GM08714 (cell line): Measurements from ENCODE around the gene IRS1.

ENCODE experiments used
- H3K4me3 ChIP-seq: fragments of 200-500 bp; sonication (Bioruptor generic); 2 replicates; pipeline ENCODE4 v1.5.1; 2014; ENCODE audit warnings: mild to moderate bottlenecking, low read length, inconsistent platforms
- ZNF274 ChIP-seq: IDR thresholded peaks from 2 replicates; pipeline ENCODE4 v1.6.1; 2012; ENCODE audit warnings: mild to moderate bottlenecking, low read depth, low read length

Gene IRS1

DNA sequence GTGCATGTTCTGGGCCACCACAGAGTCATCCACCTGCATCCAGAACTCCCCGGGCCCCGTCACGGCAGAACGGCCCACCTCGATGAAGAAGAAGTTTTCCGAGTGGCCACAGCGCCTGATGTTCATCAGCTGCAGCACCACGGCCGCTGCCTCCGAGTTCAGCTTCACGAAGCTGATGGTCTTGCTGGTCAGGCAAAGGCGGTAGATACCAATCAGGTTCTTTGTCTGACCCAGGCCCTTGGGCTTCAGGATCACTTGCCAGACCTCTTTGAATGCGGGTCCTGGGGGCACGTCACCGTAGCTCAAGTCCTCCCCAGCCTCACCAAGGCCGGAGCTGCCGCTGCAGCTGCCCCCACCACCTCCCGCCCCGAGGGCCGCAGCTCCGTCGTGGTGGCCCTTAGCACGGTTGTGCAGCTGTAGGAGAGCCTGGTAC, 1.6 kb downstream of the IRS1 start:
- no peak for TF ChIP-seq ZNF274
- H3K4me3 ChIP-seq, result peak overlapping the region; percentile 67; the same call in 1 of the 2 replicates

DNA sequence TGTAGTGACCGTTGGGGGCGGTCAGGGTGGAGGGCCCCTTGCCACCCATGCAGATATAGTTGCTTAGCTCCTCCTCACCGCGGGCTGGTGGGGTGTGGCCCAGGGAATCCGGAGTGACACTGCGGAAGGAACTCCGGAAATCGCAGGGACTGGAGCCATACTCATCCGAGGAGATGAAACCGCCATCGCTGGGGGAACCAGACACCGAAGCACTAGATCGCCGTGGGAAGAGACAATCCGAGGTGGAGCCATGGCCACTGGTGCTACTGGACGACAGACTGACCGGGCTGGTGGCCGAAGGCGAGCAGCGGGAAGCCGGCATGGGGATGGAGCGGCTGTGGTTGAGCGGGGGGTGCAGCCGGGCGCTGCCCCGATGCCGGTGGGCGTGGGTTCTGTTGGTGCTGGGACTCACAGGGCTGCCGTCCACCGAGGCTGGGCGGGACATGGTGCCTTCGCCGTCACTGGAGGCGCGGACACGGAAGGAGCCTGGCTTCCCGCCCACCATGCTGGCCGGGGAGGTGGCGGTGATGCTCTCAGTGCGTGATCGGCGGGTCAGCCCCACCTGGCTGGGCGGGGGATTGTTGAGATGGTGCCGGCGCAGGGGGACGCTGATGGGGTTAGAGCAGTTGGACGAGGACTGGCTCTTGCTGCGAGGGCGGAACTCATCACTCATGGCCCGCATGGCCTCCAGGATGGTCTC, 2.2 kb downstream of the IRS1 start:
- no peak for TF ChIP-seq ZNF274
- no peak overlapping the region for H3K4me3 ChIP-seq

DNA sequence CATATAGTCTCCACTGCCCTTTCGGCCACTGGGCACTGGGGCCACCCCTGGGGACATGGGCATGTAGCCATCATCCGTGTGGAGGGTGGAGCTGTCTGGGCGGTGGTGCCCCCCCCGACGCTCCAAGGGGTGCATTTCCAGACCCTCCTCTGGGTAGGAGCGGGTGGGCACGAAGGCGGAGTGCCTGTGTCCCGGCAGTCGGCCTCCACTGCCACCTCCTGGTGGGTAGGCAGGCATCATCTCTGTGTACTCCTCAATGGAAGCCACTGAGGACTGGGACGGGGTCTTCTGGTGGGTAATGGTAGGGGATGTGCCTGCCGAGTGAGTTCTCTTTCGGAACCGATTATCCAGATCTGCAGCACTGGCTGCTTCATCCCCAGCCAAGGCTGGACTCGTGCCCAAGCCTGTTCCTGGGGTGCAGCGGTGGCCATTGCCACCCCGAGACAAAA, 2.8 kb downstream of the IRS1 start:
- H3K4me3 ChIP-seq, result no peak overlapping the region
- no peak for TF ChIP-seq ZNF274

DNA sequence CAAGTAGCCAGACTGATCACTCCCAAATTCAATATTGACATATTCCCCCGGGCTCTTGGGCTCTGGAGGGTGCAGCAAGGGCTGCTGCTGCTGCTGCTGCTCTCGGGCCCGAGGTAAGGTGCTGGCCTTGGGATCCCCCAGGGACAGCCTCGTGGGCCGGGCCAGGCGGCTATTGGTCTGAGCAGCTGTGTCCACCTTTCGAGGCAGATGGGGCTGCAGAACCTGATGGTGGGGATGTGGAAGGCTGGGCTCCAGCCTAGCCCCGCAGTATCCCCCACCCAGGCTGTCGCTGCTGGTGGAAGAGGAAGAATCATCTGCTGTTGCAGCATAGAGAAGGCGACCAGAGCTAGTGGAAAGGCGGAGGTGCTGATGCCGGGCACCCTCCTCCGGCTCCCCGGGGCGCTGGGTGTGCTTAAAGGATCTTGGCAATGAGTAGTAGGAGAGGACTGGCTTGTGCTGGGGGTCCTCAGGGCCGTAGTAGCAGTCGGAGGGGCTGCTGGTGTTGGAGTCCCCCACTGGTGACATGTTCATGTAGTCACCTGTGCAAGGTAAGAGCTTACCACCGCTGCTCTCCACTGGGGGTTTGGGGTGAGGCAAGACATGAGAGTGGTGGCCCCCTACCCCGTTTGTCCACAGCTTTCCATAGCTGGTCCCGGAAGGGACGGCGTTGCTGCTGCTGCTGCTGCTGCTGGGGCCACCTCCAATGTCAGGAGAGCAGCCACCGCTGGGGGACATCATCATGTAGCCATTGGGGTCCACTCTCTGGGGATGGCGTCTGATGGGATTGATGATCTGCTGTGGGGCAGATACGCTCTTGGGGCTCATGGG, 3.4 kb downstream of the IRS1 start:
- TF ChIP-seq ZNF274, result no peak
- H3K4me3 ChIP-seq, result no peak overlapping the region

GRCh38 chr2:226795281-226796011, 4.2 kb downstream of the IRS1 start:
- H3K4me3 ChIP-seq, result no peak overlapping the region
- no peak for TF ChIP-seq ZNF274

DNA sequence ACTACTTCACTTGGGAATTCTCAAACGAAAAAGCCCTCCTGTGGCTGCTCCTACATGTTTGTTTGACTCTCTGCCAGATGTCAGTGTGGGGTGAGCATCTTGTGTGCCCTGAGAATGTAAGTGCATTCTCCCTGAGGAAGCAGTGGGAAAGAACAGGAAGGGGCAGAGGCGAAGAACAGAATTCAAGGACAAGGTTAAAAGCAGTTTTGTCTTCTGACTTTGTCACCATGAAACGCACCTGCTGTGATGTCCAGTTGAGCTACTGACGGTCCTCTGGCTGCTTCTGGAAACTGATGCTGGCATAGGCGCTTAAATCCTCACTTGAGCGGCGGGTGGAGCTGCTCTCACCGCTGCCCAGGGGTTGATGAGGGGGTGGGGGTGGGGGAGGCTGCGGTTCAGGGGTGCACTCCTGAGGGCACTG, 4.9 kb downstream of the IRS1 start:
- H3K4me3 ChIP-seq, result no peak overlapping the region
- TF ChIP-seq ZNF274, result no peak

- no peak overlapping the region; the same call in 1 of the 2 replicates for H3K4me3 ChIP-seq
- TF ChIP-seq ZNF274, result no peak
These were observed 5.4 kb downstream of the IRS1 start for GRCh38 chr2:226794196-226794661.

DNA sequence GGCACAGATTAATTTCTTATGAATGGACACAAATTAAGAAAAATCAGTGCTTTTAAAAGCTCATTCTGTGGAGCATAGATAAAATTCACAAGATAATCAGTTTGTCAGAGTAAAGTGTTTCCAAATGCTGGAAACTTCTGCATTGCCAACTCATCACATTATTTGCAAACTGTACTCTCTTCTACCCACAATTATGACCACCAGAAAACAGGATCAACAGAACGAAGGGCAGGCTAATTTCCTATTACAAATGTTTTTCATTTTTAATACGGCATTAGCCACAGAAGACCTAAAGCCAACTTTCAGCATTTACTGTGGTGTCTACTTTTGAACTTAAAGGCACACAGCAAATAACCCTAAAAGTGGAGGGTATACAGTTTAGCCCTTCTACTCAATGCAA, 6.0 kb downstream of the IRS1 start:
- no peak overlapping the region for H3K4me3 ChIP-seq
- no peak for TF ChIP-seq ZNF274

DNA sequence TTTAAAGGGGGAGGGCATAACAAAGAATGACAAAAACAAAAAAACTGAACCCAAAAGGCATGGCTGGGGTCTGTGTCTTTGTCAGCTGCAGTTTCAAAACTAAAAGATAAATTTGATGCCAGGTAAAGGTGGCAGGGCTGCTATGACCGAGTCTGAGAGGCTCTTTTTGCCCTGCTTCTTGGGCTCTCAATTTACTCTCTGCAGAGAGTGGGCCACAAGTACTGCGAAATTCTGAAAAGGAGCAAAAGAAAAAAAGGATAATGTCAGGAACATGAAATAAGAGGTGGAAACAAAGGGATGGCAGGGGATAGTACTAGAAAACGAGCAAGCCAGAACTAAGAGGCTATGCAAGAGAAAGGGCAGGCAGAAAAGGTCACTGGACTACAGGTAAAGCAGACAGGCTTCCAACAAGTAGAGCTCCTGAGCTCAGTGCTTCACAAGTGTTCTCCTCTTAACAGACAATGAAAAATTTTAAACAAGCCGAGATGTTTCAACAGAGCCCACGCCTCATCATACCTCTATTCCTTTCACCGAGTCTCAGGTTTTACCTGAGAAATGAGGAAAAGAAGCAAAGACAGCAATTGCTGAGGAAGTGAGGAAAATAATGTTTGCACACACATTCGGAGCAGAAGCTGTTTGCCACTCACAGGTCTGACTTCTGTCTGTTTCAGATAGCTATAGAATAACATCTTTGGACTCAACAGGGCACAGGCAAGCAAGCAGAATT, 7.3 kb downstream of the IRS1 start:
- no peak for TF ChIP-seq ZNF274
- H3K4me3 ChIP-seq, result peak overlapping the region; percentile 97

DNA sequence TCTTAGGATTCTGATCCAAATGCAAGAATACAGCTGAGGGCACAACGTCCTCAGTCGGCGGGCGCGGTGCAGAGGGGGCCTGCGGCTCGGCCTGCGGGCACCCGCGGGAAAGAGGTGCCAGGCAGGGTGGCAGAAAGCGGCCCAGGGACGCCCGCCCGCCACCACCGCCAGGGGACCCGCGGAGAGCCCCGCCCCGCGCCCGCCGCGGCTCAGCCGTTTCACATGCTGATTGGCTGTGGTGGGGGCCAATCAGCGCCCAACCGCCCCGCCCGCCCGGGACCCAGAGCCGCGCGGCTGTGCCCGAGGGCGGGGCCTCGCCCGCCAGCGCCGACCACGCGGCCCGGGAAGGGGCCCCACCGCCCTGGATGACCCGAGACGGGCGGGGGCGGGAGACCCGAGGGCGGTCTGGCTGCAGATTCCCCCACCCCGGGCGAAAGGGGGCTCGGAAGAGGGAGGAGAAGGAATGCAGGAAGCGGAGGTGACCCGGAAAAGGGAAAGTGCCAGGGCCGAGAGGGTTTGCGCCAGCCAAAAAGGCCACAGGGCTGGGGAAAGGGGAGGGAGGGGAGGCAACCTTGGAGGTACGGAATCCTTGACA, 8.0 kb downstream of the IRS1 start:
- H3K4me3 ChIP-seq, result peak overlapping the region; percentile 97
- no peak for TF ChIP-seq ZNF274

GRCh38 chr2:226791056-226791486, 8.5 kb downstream of the IRS1 start:
- no peak for TF ChIP-seq ZNF274

GRCh38 chr2:226790431-226790830, 9.2 kb downstream of the IRS1 start:
- H3K4me3 ChIP-seq, result no peak overlapping the region

More at GRCh38 chr2:226791056-226791486, 8.5 kb downstream of the IRS1 start:
- H3K4me3 ChIP-seq, result peak overlapping the region; percentile 97; the same call in 1 of the 2 replicates

GRCh38 chr2:226790011-226790410, 9.6 kb downstream of the IRS1 start:
- TF ChIP-seq ZNF274, result no peak
- no peak overlapping the region for H3K4me3 ChIP-seq

More at GRCh38 chr2:226790431-226790830, 9.2 kb downstream of the IRS1 start:
- TF ChIP-seq ZNF274, result no peak
